ENCODE data around the gene STON2.
A peak's percentile ranks its signal among the peaks of the same experiment; 100 is the strongest.

Gene STON2

GRCh38 chr14:81261176-81261575, 138.9 kb downstream of the STON2 start:
- H3K4me3 ChIP-seq (ENCODE audit: control insufficient read depth, low read depth, low read length), result no peak overlapping the region
- TF ChIP-seq, protein P1, sequence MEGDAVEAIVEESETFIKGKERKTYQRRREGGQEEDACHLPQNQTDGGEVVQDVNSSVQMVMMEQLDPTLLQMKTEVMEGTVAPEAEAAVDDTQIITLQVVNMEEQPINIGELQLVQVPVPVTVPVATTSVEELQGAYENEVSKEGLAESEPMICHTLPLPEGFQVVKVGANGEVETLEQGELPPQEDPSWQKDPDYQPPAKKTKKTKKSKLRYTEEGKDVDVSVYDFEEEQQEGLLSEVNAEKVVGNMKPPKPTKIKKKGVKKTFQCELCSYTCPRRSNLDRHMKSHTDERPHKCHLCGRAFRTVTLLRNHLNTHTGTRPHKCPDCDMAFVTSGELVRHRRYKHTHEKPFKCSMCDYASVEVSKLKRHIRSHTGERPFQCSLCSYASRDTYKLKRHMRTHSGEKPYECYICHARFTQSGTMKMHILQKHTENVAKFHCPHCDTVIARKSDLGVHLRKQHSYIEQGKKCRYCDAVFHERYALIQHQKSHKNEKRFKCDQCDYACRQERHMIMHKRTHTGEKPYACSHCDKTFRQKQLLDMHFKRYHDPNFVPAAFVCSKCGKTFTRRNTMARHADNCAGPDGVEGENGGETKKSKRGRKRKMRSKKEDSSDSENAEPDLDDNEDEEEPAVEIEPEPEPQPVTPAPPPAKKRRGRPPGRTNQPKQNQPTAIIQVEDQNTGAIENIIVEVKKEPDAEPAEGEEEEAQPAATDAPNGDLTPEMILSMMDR (conservative IDR thresholded peaks at IDR 0.05; ENCODE audit: control insufficient read depth, insufficient read depth, low read depth, low read length), result no peak
- DNase-seq (ENCODE audit: low read depth), result peak; percentile 14

GRCh38 chr14:81260732-81261131, 139.4 kb downstream of the STON2 start:
- TF ChIP-seq, protein P1 (conservative IDR thresholded peaks at IDR 0.05; ENCODE audit: control insufficient read depth, insufficient read depth, low read depth, low read length), result no peak
- peak; percentile 12 for DNase-seq (ENCODE audit: low read depth)
- no peak overlapping the region for H3K4me3 ChIP-seq (ENCODE audit: control insufficient read depth, low read depth, low read length)

- no peak overlapping the region for H3K4me3 ChIP-seq (ENCODE audit: control insufficient read depth, low read depth, low read length)
- TF ChIP-seq, protein P1 (conservative IDR thresholded peaks at IDR 0.05; ENCODE audit: control insufficient read depth, insufficient read depth, low read depth, low read length), result no peak
- DNase-seq (ENCODE audit: low read depth), result no peak
Measured at GRCh38 chr14:81256289-81256960, 143.7 kb downstream of the STON2 start.

- no peak for DNase-seq (ENCODE audit: low read depth)
- TF ChIP-seq, protein P1 (conservative IDR thresholded peaks at IDR 0.05; ENCODE audit: control insufficient read depth, insufficient read depth, low read depth, low read length), result no peak
- H3K4me3 ChIP-seq (ENCODE audit: control insufficient read depth, low read depth, low read length), result no peak overlapping the region
Measured at GRCh38 chr14:81252278-81252677, 147.8 kb downstream of the STON2 start.

DNA sequence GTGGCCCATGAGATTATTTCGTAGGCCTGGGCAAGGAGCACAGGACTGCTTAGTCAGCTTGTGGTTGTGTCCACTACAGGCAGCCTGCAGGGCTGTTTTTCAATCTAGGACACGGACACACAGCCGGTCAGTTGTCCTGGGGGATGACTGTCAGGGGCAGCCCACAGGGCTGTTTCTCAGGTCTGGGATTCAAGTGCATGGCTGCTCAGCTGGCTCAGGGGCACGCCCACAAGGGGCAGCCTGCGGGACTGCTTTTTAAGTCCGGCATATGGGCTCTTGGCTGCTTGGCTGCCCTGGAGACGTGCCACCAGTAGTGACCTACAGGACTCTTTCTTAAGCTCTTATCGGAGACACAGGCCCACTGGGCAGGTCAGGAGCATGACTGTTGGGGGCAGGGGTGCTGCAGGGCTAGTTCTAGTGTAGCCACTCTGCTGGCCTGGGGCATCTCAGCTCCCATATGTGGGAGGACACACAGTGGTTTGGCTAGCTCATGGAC, 152.8 kb downstream of the STON2 start:
- TF ChIP-seq, protein P1 (conservative IDR thresholded peaks at IDR 0.05; ENCODE audit: control insufficient read depth, insufficient read depth, low read depth, low read length), result no peak
- DNase-seq (ENCODE audit: low read depth), result no peak
- no peak overlapping the region for H3K4me3 ChIP-seq (ENCODE audit: control insufficient read depth, low read depth, low read length)

DNA sequence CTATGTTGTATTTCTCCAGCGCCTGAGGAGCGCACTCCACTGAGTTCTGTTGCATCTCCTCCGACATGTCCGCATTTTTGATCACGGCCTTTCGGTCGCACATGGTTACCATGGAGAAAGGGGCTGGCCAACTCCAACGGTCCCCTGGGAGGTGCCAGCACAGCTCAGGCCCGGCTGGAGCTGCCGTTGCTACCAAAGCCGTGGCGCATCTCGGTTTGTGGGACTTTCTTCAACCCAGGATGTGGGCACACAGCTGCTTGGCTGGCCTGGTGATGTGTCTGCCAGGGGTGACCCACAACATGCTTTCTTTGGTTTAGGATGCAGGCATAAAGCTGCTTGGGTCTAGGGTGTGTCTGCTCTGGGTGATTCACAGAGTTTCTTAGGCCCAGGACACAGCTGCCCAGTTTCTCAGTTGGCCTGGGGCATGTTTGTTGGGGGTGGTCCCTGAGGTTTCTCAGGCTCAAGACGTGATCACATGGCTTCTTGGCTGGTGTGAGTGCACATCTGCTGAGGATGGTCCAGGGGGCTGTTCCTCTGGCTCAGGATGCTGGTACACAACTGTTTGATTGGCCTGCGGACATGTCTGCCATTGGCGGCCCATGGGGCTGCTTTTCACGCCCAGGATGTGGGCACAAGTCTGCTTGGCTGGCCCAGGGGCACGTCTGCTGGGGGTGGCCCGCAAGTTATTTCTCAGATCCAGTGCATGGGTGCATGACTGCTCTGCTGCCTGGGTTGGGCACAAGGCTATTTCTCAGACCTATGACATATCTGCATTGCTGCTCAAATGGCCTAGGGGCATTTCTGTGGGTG, 153.5 kb downstream of the STON2 start:
- TF ChIP-seq, protein P1 (conservative IDR thresholded peaks at IDR 0.05; ENCODE audit: control insufficient read depth, insufficient read depth, low read depth, low read length), result no peak
- DNase-seq (ENCODE audit: low read depth), result no peak
- no peak overlapping the region for H3K4me3 ChIP-seq (ENCODE audit: control insufficient read depth, low read depth, low read length)

Measured in fibroblast of mammary gland (primary cell).